Measurements from ENCODE around the gene CBLC.

DNA sequence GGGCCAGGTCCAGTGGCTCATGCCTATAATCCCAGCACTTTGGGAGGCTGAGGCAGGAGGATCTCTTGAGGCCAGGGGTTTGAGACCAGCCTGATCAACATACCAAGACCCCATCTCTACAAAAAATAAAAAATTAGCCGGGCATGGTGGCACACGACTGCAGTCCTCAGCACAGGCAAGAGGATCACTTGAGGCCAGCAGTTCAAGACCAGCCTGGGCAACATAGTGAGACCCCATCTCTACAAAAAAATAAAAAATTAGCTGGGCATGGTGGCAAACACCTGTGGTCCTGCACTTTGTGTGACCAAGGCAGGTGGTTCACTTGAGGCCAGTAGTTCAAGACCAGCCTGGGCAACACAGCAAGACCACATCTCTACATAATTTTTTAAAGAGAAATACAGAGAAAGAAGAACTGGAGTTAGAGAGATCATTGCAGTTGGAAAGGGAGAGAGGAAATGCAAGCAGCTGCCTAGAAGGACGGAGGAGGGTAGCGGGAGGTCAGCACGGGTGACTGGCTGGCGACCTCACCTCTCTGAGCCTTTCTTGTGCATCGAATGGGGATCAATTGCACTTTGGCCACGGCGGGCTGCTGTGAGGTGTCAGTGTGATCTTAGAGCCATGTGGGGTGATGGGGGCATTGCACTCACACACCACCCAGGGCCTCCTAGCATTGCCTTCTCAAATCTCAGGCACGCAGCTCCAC lies 45.1 kb downstream of the CBLC start:
- TF ChIP-seq, protein P1, sequence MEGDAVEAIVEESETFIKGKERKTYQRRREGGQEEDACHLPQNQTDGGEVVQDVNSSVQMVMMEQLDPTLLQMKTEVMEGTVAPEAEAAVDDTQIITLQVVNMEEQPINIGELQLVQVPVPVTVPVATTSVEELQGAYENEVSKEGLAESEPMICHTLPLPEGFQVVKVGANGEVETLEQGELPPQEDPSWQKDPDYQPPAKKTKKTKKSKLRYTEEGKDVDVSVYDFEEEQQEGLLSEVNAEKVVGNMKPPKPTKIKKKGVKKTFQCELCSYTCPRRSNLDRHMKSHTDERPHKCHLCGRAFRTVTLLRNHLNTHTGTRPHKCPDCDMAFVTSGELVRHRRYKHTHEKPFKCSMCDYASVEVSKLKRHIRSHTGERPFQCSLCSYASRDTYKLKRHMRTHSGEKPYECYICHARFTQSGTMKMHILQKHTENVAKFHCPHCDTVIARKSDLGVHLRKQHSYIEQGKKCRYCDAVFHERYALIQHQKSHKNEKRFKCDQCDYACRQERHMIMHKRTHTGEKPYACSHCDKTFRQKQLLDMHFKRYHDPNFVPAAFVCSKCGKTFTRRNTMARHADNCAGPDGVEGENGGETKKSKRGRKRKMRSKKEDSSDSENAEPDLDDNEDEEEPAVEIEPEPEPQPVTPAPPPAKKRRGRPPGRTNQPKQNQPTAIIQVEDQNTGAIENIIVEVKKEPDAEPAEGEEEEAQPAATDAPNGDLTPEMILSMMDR (conservative IDR thresholded peaks at IDR 0.05; ENCODE audit: low read depth, low read length) = no peak
- TF ChIP-seq RFX5 (IDR thresholded peaks at IDR 0.05; ENCODE audit: low read depth, low read length) (no peak), POLR2A (IDR thresholded peaks at IDR 0.05; ENCODE audit: low read depth, low read length) (no peak), RAD21 (IDR thresholded peaks at IDR 0.05; ENCODE audit: low read length) (no peak), MAZ (IDR thresholded peaks at IDR 0.05; ENCODE audit: borderline replicate concordance, low read depth, low read length) (no peak)

All from IMR-90 (cell line).